HCT116 (cell line): ENCODE measurements around the gene HMCN1. TPM values are rescaled to one million over a fixed set of nuclear protein-coding genes. Genes with fewer than 3 reads are reported as not detected.

Experiments used
- ATAC-seq: fragments of 200-7000 bp; cut with Tn5 transposase; 2 replicates; pipeline ENCODE4 v1.9.1; 2020; ENCODE audit warnings: mild to moderate bottlenecking, moderate library complexity
- BruUV-seq: library from RNA; stranded (reverse); fragments of 400-500 nt; replicated peaks from 2 replicates; lab custom pipeline; 2021; lab: Mats Ljungman, UMichigan
- CTCF ChIA-PET: fragments of 300-600 bp; sonication (Branson Sonifier 250); formaldehyde crosslinking; loops from one replicate; lab custom pipeline; 2021; ENCODE audit warnings: antibody characterized with exemption; lab: Charles Lee
- POLR2A ChIA-PET: fragments of 300-600, 350-600 bp; sonication (Branson Sonifier 250); formaldehyde crosslinking; loops from one replicate; lab custom pipeline; 2021; ENCODE audit warnings: antibody characterized with exemption; lab: Charles Lee
- RAD21 ChIA-PET, 2 experiments: fragments of 300-600 bp; sonication (Branson Sonifier 250); formaldehyde crosslinking; loops; one replicate each; lab custom pipeline; 2023; ENCODE audit warnings: low total read pairs in 2 of 2; ENCODE audit not compliant: uncharacterized antibody in 2 of 2, unreplicated experiment in 2 of 2, low non-redundant PET in 1 of 2; lab: Charles Lee
- DNase-seq: peaks from one replicate; pipeline ENCODE4 v3.0.0-alpha.2; 2010; ENCODE audit warnings: low read depth, low spot score
- H2AFZ ChIP-seq: fragments of 200-600 bp; shearing (Covaris generic), sonication (generic); 2 replicates; pipeline ENCODE4 v1.6.1; 2017; ENCODE audit warnings: low read depth, mixed run types, mixed read lengths, antibody characterized with exemption, low read length; ENCODE audit not compliant: poor library complexity, severe bottlenecking
- H3K27ac ChIP-seq: 2 replicates; pipeline ENCODE4 v1.5.1; 2012; ENCODE audit warnings: low read depth, low read length
- H3K27me3 ChIP-seq: fragments of 200-600 bp; sonication (generic); 2 replicates; pipeline ENCODE4 v1.6.1; 2016; ENCODE audit warnings: mixed run types, low read length, mixed read lengths; ENCODE audit not compliant: insufficient read depth
- H3K36me3 ChIP-seq, 2 experiments: fragments of 200-500 bp in 1 of 2; fragments of 200-600 bp in 1 of 2; sonication (Bioruptor generic) in 1 of 2; sonication (generic) in 1 of 2; 2 replicates each; pipeline versions ENCODE4 v1.5.1 to v1.6.1; 2014 to 2016; ENCODE audit warnings: low read length in 2 of 2, inconsistent platforms in 1 of 2, mixed read lengths in 1 of 2, mixed run types in 1 of 2; ENCODE audit not compliant: insufficient read depth in 2 of 2, control insufficient read depth in 1 of 2
- H3K4me1 ChIP-seq, 2 experiments: fragments of 200-600 bp in 1 of 2; sonication (generic) in 1 of 2; 2 replicates each; pipeline versions ENCODE4 v1.5.1 to v1.6.1; 2012 to 2017; ENCODE audit warnings: low read length in 2 of 2, inconsistent platforms in 1 of 2, mild to moderate bottlenecking in 1 of 2, mixed read lengths in 1 of 2, mixed run types in 1 of 2, moderate library complexity in 1 of 2; ENCODE audit not compliant: insufficient read depth in 2 of 2, control insufficient read depth in 1 of 2
- H3K4me2 ChIP-seq: fragments of 200-600 bp; sonication (generic); 2 replicates; pipeline ENCODE4 v1.6.1; 2017; ENCODE audit warnings: mixed run types, low read length, mixed read lengths
- H3K4me3 ChIP-seq, 2 experiments: fragments of 200-600 bp in 1 of 2; sonication (generic) in 1 of 2; replicated peaks in 1 of 2; 2 replicates each; pipeline ENCODE4 v1.5.1; 2011 to 2016; ENCODE audit warnings: low read length in 2 of 2, control low read depth in 1 of 2, low read depth in 1 of 2, mild to moderate bottlenecking in 1 of 2, mixed read lengths in 1 of 2, mixed run types in 1 of 2
- H3K79me2 ChIP-seq: fragments of 200-600 bp; sonication (generic); 2 replicates; pipeline ENCODE4 v1.6.1; 2017; ENCODE audit warnings: mild to moderate bottlenecking, mixed run types, low read length, moderate library complexity, mixed read lengths; ENCODE audit not compliant: insufficient read depth
- H3K9ac ChIP-seq: fragments of 200-600 bp; sonication (generic); 2 replicates; pipeline ENCODE4 v1.6.1; 2016; ENCODE audit warnings: low read length, mixed read lengths
- H3K9me2 ChIP-seq: fragments of 200-600 bp; sonication (generic), shearing (Covaris generic); 2 replicates; pipeline ENCODE4 v1.6.1; 2017; ENCODE audit warnings: mixed run types, mild to moderate bottlenecking, moderate library complexity; ENCODE audit not compliant: insufficient read depth
- H3K9me3 ChIP-seq, 2 experiments: fragments of 200-500 bp in 1 of 2; fragments of 200-600 bp in 1 of 2; sonication (Bioruptor generic) in 1 of 2; sonication (generic) in 1 of 2; 2 replicates each; pipeline ENCODE4 v1.6.1; 2014 to 2017; ENCODE audit warnings: low read length in 2 of 2, mixed read lengths in 2 of 2, inconsistent platforms in 1 of 2, low read depth in 1 of 2, mild to moderate bottlenecking in 1 of 2, mixed run types in 1 of 2, moderate library complexity in 1 of 2; ENCODE audit not compliant: control insufficient read depth in 1 of 2, insufficient read depth in 1 of 2
- H4K20me1 ChIP-seq: fragments of 200-600 bp; sonication (generic), shearing (Covaris generic); 2 replicates; pipeline ENCODE4 v1.6.1; 2017; ENCODE audit warnings: mixed run types, mild to moderate bottlenecking, moderate library complexity; ENCODE audit not compliant: insufficient read depth
- EGR1 ChIP-seq: IDR thresholded peaks from 2 replicates; pipeline ENCODE4 v1.6.1; 2012; ENCODE audit warnings: low read depth
- ELF1 ChIP-seq: IDR thresholded peaks from 2 replicates; pipeline ENCODE4 v1.6.1; 2012; ENCODE audit warnings: low read depth, borderline replicate concordance
- FOSL1 ChIP-seq: IDR thresholded peaks from 2 replicates; pipeline ENCODE4 v1.6.1; 2012; ENCODE audit warnings: low read depth
- SIN3A ChIP-seq: IDR thresholded peaks from 2 replicates; pipeline ENCODE4 v1.6.1; 2012; ENCODE audit warnings: low read depth
- SP1 ChIP-seq: IDR thresholded peaks from 2 replicates; pipeline ENCODE4 v1.6.1; 2012; ENCODE audit warnings: low read depth
- SRF ChIP-seq: IDR thresholded peaks from 2 replicates; pipeline ENCODE4 v1.6.1; 2012; ENCODE audit warnings: low read depth
- TCF7L2 ChIP-seq: IDR thresholded peaks from 2 replicates; pipeline ENCODE4 v1.7.0; 2011; ENCODE audit warnings: borderline replicate concordance, inconsistent platforms; ENCODE audit not compliant: insufficient read depth, insufficient read length; ENCODE audit errors: extremely low read depth
- YY1 ChIP-seq: IDR thresholded peaks from 2 replicates; pipeline ENCODE4 v1.6.1; 2011; ENCODE audit warnings: low read length, low read depth, moderate library complexity, mild to moderate bottlenecking; ENCODE audit not compliant: insufficient replicate concordance; ENCODE audit errors: extremely low read depth
- ZBTB33 ChIP-seq: IDR thresholded peaks from 2 replicates; pipeline ENCODE4 v1.6.1; 2011; ENCODE audit warnings: mild to moderate bottlenecking, low read length, moderate library complexity; ENCODE audit not compliant: insufficient replicate concordance; ENCODE audit errors: extremely low read depth
- intact Hi-C: fragments of 100-400 bp; cut with micrococcal nuclease; formaldehyde crosslinking; loops from 2 replicates; pipeline ENCODE4 v1.10.0; 2022
- total RNA-seq: library from RNA; stranded (reverse); gene quantifications from one replicate; pipeline ENCODE4 v1.2.1, GENCODE V29; 2021; ENCODE audit not compliant: unreplicated experiment
- TF ChIP-seq, protein P1 (sequence below), 3 experiments: fragments of 200-600 bp in 1 of 3; sonication (generic) in 1 of 3; IDR thresholded peaks in 2 of 3; conservative IDR thresholded peaks in 1 of 3; 2 replicates each; pipeline ENCODE4 v1.5.1; 2012 to 2017; ENCODE audit warnings: low read depth in 2 of 3, low read length in 2 of 3, antibody characterized with exemption in 1 of 3, borderline replicate concordance in 1 of 3, control low read depth in 1 of 3, mild to moderate bottlenecking in 1 of 3, mixed read lengths in 1 of 3, mixed run types in 1 of 3, moderate library complexity in 1 of 3; ENCODE audit not compliant: insufficient read depth in 1 of 3

Gene HMCN1
- total RNA-seq, 1 experiment from 2014 or later, result 0.59 TPM

GRCh38 chr1:185690527-185690926, 43.7 kb upstream of the HMCN1 start:
- TF ChIP-seq FOSL1 (no peak), ZBTB33 (no peak), SRF (no peak), ELF1 (no peak), SP1 (no peak)
- TF ChIP-seq, all 23 proteins: peak for 0
- H3K27me3 ChIP-seq, result no peaks in the 10 kb centered on the region
- no peak overlapping the region for H3K4me2 ChIP-seq
- H3K79me2 ChIP-seq, result no peaks in the 10 kb centered on the region
- ChIA-PET CTCF (interaction anchor here (1.9 kb wide), 1 partner anchor 10 kb away, joined by 7 read pairs; no protein-coding TSS in a partner anchor), RAD21 (no interaction called here), POLR2A (no interaction called here)
- no peak overlapping the region for H3K27ac ChIP-seq
- no TSS peak for BruUV-seq
- ATAC-seq (no peak), DNase-seq (no peak)
- no peaks in the 10 kb centered on the region for H3K9me3 ChIP-seq
- no peaks in the 10 kb centered on the region for H3K4me1 ChIP-seq
- H3K9me2 ChIP-seq, result no peaks in the 10 kb centered on the region
- no peaks in the 10 kb centered on the region for H4K20me1 ChIP-seq
- H3K9ac ChIP-seq, result no peak overlapping the region
- no peak overlapping the region for H2AFZ ChIP-seq
- intact Hi-C loops, result no loop called here
- H3K36me3 ChIP-seq, result no peaks in the 10 kb centered on the region
- H3K4me3 ChIP-seq, result no peak overlapping the region

GRCh38 chr1:185693654-185694053, 40.5 kb upstream of the HMCN1 start:
- no peak overlapping the region for H3K27ac ChIP-seq
- H3K4me3 ChIP-seq, result no peak overlapping the region
- no peaks in the 10 kb centered on the region for H4K20me1 ChIP-seq
- no peaks in the 10 kb centered on the region for H3K4me1 ChIP-seq
- no TSS peak for BruUV-seq
- H3K79me2 ChIP-seq, result no peaks in the 10 kb centered on the region
- intact Hi-C loops, result no loop called here
- no peaks in the 10 kb centered on the region for H3K9me2 ChIP-seq
- RAD21 ChIA-PET, result no interaction called here
- H3K27me3 ChIP-seq, result no peaks in the 10 kb centered on the region
- no peak for DNase-seq
- H3K9ac ChIP-seq, result no peak overlapping the region
- H3K36me3 ChIP-seq, result no peaks in the 10 kb centered on the region
- H3K4me2 ChIP-seq, result no peak overlapping the region
- no peaks in the 10 kb centered on the region for H3K9me3 ChIP-seq
- H2AFZ ChIP-seq, result no peak overlapping the region
- CTCF ChIA-PET, result no interaction called here
- POLR2A ChIA-PET, result no interaction called here
- TF ChIP-seq ELF1 (no peak), SRF (no peak), FOSL1 (no peak), TCF7L2 (no peak), YY1 (no peak), SIN3A (no peak), EGR1 (no peak), SP1 (no peak)
- TF ChIP-seq, protein P1, sequence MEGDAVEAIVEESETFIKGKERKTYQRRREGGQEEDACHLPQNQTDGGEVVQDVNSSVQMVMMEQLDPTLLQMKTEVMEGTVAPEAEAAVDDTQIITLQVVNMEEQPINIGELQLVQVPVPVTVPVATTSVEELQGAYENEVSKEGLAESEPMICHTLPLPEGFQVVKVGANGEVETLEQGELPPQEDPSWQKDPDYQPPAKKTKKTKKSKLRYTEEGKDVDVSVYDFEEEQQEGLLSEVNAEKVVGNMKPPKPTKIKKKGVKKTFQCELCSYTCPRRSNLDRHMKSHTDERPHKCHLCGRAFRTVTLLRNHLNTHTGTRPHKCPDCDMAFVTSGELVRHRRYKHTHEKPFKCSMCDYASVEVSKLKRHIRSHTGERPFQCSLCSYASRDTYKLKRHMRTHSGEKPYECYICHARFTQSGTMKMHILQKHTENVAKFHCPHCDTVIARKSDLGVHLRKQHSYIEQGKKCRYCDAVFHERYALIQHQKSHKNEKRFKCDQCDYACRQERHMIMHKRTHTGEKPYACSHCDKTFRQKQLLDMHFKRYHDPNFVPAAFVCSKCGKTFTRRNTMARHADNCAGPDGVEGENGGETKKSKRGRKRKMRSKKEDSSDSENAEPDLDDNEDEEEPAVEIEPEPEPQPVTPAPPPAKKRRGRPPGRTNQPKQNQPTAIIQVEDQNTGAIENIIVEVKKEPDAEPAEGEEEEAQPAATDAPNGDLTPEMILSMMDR (IDR thresholded peaks at IDR 0.05 in 2 of 3, conservative IDR thresholded peaks at IDR 0.05 in 1 of 3; ENCODE audit: borderline replicate concordance in 1 of 3, insufficient read depth in 1 of 3, low read depth in 2 of 3, low read length in 2 of 3), result no peak
- ATAC-seq, result no peak
